HG02885 (cell line): ENCODE results near the gene RBMX.
"Not testable (repeated sequence)": the region's sequence is repeated elsewhere in the genome, so short reads cannot be mapped to it uniquely, and the experiment has no call there.

Source experiments
- ATAC-seq: cut with Tn5 transposase; IDR thresholded peaks from one replicate; pipeline ENCODE4 v1.9.1; 2021; ENCODE audit warnings: mild to moderate bottlenecking; ENCODE audit not compliant: unreplicated experiment, poor library complexity

Gene RBMX

GRCh38 chrX:136880452-136881013 is at the start of gene RBMX:
RBMX (minus strand) TSS chrX:136880725; CDS start chrX:136879427, 1,298 bp downstream.
- ATAC-seq: peak; percentile 96

- not testable (repeated sequence) for ATAC-seq
These were observed 40.9 kb upstream of the RBMX start for GRCh38 chrX:136921438-136921837.

- no peak for ATAC-seq
These were observed 39.5 kb upstream of the RBMX start for GRCh38 chrX:136920001-136920400.

GRCh38 chrX:136916827-136917226 is 36.3 kb upstream of the RBMX start:
- no peak for ATAC-seq

- not testable (repeated sequence) for ATAC-seq
These were observed 31.1 kb upstream of the RBMX start for GRCh38 chrX:136911661-136912060.

GRCh38 chrX:136911253-136911652 is 30.7 kb upstream of the RBMX start:
- ATAC-seq: no peak

- no peak for ATAC-seq
These were observed 30.1 kb upstream of the RBMX start for GRCh38 chrX:136910565-136911035.

- ATAC-seq: peak; percentile 71
These were observed 29.4 kb upstream of the RBMX start for GRCh38 chrX:136909706-136910564.

GRCh38 chrX:136909119-136909705 is 28.7 kb upstream of the RBMX start:
- peak; percentile 74 for ATAC-seq

- no peak for ATAC-seq
These were observed 27.1 kb upstream of the RBMX start for GRCh38 chrX:136907621-136908020.

GRCh38 chrX:136906921-136907510 is 26.5 kb upstream of the RBMX start:
- no peak for ATAC-seq

- not testable (repeated sequence) for ATAC-seq
These were observed 23.5 kb upstream of the RBMX start for GRCh38 chrX:136904067-136904466.

GRCh38 chrX:136900071-136900470 is 19.5 kb upstream of the RBMX start:
- not testable (repeated sequence) for ATAC-seq

- ATAC-seq: no peak
These were observed 18.7 kb upstream of the RBMX start for GRCh38 chrX:136899221-136899620.

GRCh38 chrX:136898752-136899151 is 18.2 kb upstream of the RBMX start:
- not testable (repeated sequence) for ATAC-seq

GRCh38 chrX:136896121-136896914 is 15.8 kb upstream of the RBMX start:
- ATAC-seq: no peak

- ATAC-seq: no peak
These were observed 11.9 kb upstream of the RBMX start for GRCh38 chrX:136892412-136892811.

GRCh38 chrX:136890596-136890995 is 10.1 kb upstream of the RBMX start:
- ATAC-seq: not testable (repeated sequence)

- ATAC-seq: no peak
These were observed 8.7 kb upstream of the RBMX start for GRCh38 chrX:136889269-136889668.

GRCh38 chrX:136880003-136880451 is 498 bp downstream of the RBMX start:
- ATAC-seq: peak; percentile 8
